Sigmoid colon (tissue), 4 donors: ENCODE data around the gene UGT1A10.

Experiments
- EP300 ChIP-seq, 4 donors: sonication (generic); formaldehyde crosslinking; IDR thresholded peaks; one replicate each; pipeline ENCODE4 v1.6.1; 2017; ENCODE audit warnings: antibody characterized with exemption in 4 of 4
- POLR2A ChIP-seq, 2 donors: fragments of 450-650 bp; IDR thresholded peaks; one replicate each; pipeline ENCODE4 v1.6.1; 2016; ENCODE audit warnings: antibody characterized with exemption in 2 of 2, mild to moderate bottlenecking in 2 of 2, moderate library complexity in 2 of 2
- POLR2AphosphoS5 ChIP-seq, 4 donors: sonication (generic); formaldehyde crosslinking; IDR thresholded peaks; one replicate each; pipeline ENCODE4 v1.6.1; 2017; ENCODE audit warnings: antibody characterized with exemption in 4 of 4
- TF ChIP-seq, protein P1 (sequence below), 4 experiments: fragments of 450-650 bp in 3 of 4; fragments of 200-600 bp in 1 of 4; IDR thresholded peaks; one replicate each; pipeline ENCODE4 v1.5.1; 2016 to 2019; ENCODE audit warnings: antibody characterized with exemption in 4 of 4, mild to moderate bottlenecking in 3 of 4, moderate library complexity in 2 of 4

DNA sequence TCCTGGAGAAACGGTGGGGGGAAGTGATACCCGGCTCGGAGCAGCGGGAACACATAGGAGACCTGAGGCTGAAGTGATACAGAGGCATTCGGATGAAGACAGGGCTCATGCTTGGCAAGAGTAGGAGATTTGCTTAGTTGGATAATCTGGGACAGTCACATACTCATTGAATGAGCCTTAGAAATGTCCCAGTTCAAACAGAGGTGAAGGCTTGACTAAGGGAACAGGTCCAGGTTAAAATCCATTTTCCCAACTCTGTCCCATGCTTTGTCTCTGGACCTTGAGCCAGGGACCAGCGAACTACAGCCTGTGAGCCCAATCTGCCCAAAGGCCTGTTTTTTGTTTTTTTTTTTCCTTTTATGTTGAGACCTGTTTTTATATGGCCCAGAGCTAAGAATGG, 57.7 kb downstream of the UGT1A10 start:
- TF ChIP-seq, protein P1, sequence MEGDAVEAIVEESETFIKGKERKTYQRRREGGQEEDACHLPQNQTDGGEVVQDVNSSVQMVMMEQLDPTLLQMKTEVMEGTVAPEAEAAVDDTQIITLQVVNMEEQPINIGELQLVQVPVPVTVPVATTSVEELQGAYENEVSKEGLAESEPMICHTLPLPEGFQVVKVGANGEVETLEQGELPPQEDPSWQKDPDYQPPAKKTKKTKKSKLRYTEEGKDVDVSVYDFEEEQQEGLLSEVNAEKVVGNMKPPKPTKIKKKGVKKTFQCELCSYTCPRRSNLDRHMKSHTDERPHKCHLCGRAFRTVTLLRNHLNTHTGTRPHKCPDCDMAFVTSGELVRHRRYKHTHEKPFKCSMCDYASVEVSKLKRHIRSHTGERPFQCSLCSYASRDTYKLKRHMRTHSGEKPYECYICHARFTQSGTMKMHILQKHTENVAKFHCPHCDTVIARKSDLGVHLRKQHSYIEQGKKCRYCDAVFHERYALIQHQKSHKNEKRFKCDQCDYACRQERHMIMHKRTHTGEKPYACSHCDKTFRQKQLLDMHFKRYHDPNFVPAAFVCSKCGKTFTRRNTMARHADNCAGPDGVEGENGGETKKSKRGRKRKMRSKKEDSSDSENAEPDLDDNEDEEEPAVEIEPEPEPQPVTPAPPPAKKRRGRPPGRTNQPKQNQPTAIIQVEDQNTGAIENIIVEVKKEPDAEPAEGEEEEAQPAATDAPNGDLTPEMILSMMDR (IDR thresholded peaks at IDR 0.05): no peak
- TF ChIP-seq POLR2A (IDR thresholded peaks at IDR 0.05) (no peak), EP300 (IDR thresholded peaks at IDR 0.05) (no peak), POLR2AphosphoS5 (IDR thresholded peaks at IDR 0.05) (no peak)
